Measurements from ENCODE around the gene RPL32.

- TF ChIP-seq CTCF (IDR thresholded peaks at IDR 0.05; ENCODE audit: extremely low read depth in 1 of 2, insufficient read depth in 1 of 2, low read depth in 1 of 2, low read length in 2 of 2) (no peak), POLR2A (IDR thresholded peaks at IDR 0.05; ENCODE audit: low read depth, low read length) (no peak), EZH2 (IDR thresholded peaks at IDR 0.05; ENCODE audit: borderline replicate concordance, low read depth, low read length, severe bottlenecking) (no peak), POLR2AphosphoS5 (IDR thresholded peaks at IDR 0.05; ENCODE audit: insufficient read depth, low read depth, low read length) (no peak), GATA2 (IDR thresholded peaks at IDR 0.05; ENCODE audit: insufficient read depth, insufficient read length, low read depth, low read length) (no peak), MAX (IDR thresholded peaks at IDR 0.05; ENCODE audit: insufficient read depth, insufficient read length) (no peak)
These were observed 37.9 kb upstream of the RPL32 start for GRCh38 chr3:12879191-12879815.

All from endothelial cell of umbilical vein (primary cell).